SK-N-SH treated with all-trans-retinoic acid at 6 μM for 48 hours (cell line): Measurements from ENCODE around the gene ZNF486.

Experiments used
- ATAC-seq: fragments of 200-7000 bp; cut with Tn5 transposase; 3 replicates; pipeline ENCODE4 v1.9.1; 2020; ENCODE audit warnings: mild to moderate bottlenecking, moderate library complexity
- BACH2 ChIP-seq: fragments of 250-450 bp; sonication (Bioruptor Pico); IDR thresholded peaks from 2 replicates; pipeline ENCODE4 v1.9.0; 2021; ENCODE audit warnings: mild to moderate bottlenecking, borderline replicate concordance
- CSDC2 ChIP-seq: fragments of 250-450 bp; sonication (Bioruptor Pico); IDR thresholded peaks from 2 replicates; pipeline ENCODE4 v1.5.0; 2020; ENCODE audit warnings: mild to moderate bottlenecking, moderate library complexity
- ESRRG ChIP-seq: fragments of 250-450 bp; sonication (Bioruptor Pico); IDR thresholded peaks from 2 replicates; pipeline ENCODE4 v1.6.1; 2021; ENCODE audit warnings: mild to moderate bottlenecking
- GLIS3 ChIP-seq: fragments of 250-450 bp; sonication (Bioruptor Pico); IDR thresholded peaks from 2 replicates; pipeline ENCODE4 v1.5.0; 2020; ENCODE audit warnings: mild to moderate bottlenecking, moderate library complexity
- ISL1 ChIP-seq: fragments of 250-450 bp; sonication (Bioruptor Pico); IDR thresholded peaks from 2 replicates; pipeline ENCODE4 v2.1.2; 2022; ENCODE audit warnings: mild to moderate bottlenecking, moderate library complexity
- OSR1 ChIP-seq: fragments of 250-450 bp; sonication (Bioruptor Pico); IDR thresholded peaks from 2 replicates; pipeline ENCODE4 v1.8.0; 2022; ENCODE audit warnings: moderate library complexity, mild to moderate bottlenecking, inconsistent platforms
- PPARA ChIP-seq: fragments of 250-450 bp; sonication (Bioruptor Pico); IDR thresholded peaks from 2 replicates; pipeline ENCODE4 v1.5.0; 2020; ENCODE audit warnings: mild to moderate bottlenecking, borderline replicate concordance
- RARB ChIP-seq: fragments of 250-450 bp; sonication (Bioruptor Pico); IDR thresholded peaks from 2 replicates; pipeline ENCODE4 v1.8.0; 2021; ENCODE audit warnings: mild to moderate bottlenecking, moderate library complexity
- SNAI2 ChIP-seq: fragments of 250-450 bp; sonication (Bioruptor Pico); IDR thresholded peaks from 2 replicates; pipeline ENCODE4 v1.5.0; 2020; ENCODE audit warnings: mild to moderate bottlenecking, moderate library complexity
- TCF4 ChIP-seq: fragments of 250-450 bp; sonication (Bioruptor Pico); IDR thresholded peaks from 2 replicates; pipeline ENCODE4 v1.8.0; 2021; ENCODE audit warnings: mild to moderate bottlenecking, moderate library complexity, borderline replicate concordance
- TOX ChIP-seq: fragments of 250-450 bp; sonication (Bioruptor Pico); IDR thresholded peaks from 2 replicates; pipeline ENCODE4 v1.8.0; 2021; ENCODE audit warnings: mild to moderate bottlenecking, moderate library complexity, borderline replicate concordance
- ZC3H10 ChIP-seq: fragments of 250-450 bp; sonication (Bioruptor Pico); IDR thresholded peaks from 2 replicates; pipeline ENCODE4 v1.5.1; 2021; ENCODE audit warnings: mild to moderate bottlenecking, moderate library complexity
- ZFP3 ChIP-seq: fragments of 250-450 bp; sonication (Bioruptor Pico); IDR thresholded peaks from 2 replicates; pipeline ENCODE4 v1.5.0; 2020; ENCODE audit warnings: mild to moderate bottlenecking, moderate library complexity
- ZNF565 ChIP-seq: fragments of 450-650 bp; formaldehyde crosslinking; conservative IDR thresholded peaks from 2 replicates; pipeline ENCODE4 v1.5.0; 2020; ENCODE audit warnings: low read depth, mild to moderate bottlenecking, moderate library complexity
- ZNF8 ChIP-seq: fragments of 450-650 bp; formaldehyde crosslinking; IDR thresholded peaks from 2 replicates; pipeline ENCODE4 v1.5.0; 2020; ENCODE audit warnings: mild to moderate bottlenecking, moderate library complexity
- TF ChIP-seq, protein P1 (sequence below): fragments of 250-450 bp; sonication (Bioruptor Pico); IDR thresholded peaks from 2 replicates; pipeline ENCODE4 v1.8.0; 2020; ENCODE audit warnings: mild to moderate bottlenecking, moderate library complexity, borderline replicate concordance
- TF ChIP-seq, protein P2 (sequence below): fragments of 250-450 bp; sonication (Bioruptor Pico); IDR thresholded peaks from 2 replicates; pipeline ENCODE4 v1.5.1; 2021; ENCODE audit warnings: mild to moderate bottlenecking, moderate library complexity
- TF ChIP-seq, protein P3 (sequence below): fragments of 250-450 bp; sonication (Bioruptor Pico); IDR thresholded peaks from 2 replicates; pipeline ENCODE4 v1.5.0; 2020; ENCODE audit warnings: mild to moderate bottlenecking, moderate library complexity
- TF ChIP-seq, protein P4 (sequence below): fragments of 250-450 bp; sonication (Bioruptor Pico); IDR thresholded peaks from 2 replicates; pipeline ENCODE4 v1.8.0; 2021; ENCODE audit warnings: low read depth, mild to moderate bottlenecking, moderate library complexity, borderline replicate concordance

ZNF486 gene

DNA sequence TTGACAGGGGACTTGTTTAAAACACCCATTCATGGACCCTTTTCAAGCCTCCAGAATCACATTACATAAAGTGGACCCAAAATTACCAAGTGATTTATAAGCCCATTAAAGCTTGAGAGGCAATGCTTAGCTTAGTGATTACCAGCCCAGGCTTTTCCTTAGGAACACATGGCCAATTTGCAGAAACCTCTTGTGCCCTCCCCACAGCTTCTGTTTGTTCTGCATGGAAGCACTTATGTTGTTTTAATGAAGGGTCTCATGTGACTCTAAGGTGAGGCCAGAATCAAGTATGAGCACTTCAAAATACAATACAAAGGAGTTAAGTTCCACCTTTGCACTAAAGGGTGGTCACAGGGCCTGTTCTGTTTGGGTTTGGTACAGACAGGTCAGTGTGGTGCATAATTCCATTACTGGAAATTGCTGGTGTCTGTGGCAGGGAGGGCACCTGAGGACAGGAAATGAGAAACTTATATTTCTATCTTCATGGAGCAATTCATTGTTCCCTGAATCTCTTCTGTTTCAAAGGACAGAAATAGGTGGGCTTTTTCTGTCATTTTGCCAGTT lies 15.3 kb downstream of the ZNF486 start:
- ATAC-seq = no peak
- no peak for TF ChIP-seq ZNF565 (CRISPR knock-in tag)
- no peak for TF ChIP-seq ESRRG
- no peak for TF ChIP-seq TCF4 (CRISPR knock-in tag)
- no peak for TF ChIP-seq RARB (CRISPR knock-in tag)
- no peak for TF ChIP-seq CSDC2 (CRISPR knock-in tag)
- no peak for TF ChIP-seq ISL1 (CRISPR knock-in tag)
- TF ChIP-seq OSR1 (CRISPR knock-in tag) = no peak
- TF ChIP-seq, protein P1, sequence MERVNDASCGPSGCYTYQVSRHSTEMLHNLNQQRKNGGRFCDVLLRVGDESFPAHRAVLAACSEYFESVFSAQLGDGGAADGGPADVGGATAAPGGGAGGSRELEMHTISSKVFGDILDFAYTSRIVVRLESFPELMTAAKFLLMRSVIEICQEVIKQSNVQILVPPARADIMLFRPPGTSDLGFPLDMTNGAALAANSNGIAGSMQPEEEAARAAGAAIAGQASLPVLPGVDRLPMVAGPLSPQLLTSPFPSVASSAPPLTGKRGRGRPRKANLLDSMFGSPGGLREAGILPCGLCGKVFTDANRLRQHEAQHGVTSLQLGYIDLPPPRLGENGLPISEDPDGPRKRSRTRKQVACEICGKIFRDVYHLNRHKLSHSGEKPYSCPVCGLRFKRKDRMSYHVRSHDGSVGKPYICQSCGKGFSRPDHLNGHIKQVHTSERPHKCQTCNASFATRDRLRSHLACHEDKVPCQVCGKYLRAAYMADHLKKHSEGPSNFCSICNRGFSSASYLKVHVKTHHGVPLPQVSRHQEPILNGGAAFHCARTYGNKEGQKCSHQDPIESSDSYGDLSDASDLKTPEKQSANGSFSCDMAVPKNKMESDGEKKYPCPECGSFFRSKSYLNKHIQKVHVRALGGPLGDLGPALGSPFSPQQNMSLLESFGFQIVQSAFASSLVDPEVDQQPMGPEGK = no peak
- TF ChIP-seq PPARA (CRISPR knock-in tag) = no peak
- TF ChIP-seq, protein P2, sequence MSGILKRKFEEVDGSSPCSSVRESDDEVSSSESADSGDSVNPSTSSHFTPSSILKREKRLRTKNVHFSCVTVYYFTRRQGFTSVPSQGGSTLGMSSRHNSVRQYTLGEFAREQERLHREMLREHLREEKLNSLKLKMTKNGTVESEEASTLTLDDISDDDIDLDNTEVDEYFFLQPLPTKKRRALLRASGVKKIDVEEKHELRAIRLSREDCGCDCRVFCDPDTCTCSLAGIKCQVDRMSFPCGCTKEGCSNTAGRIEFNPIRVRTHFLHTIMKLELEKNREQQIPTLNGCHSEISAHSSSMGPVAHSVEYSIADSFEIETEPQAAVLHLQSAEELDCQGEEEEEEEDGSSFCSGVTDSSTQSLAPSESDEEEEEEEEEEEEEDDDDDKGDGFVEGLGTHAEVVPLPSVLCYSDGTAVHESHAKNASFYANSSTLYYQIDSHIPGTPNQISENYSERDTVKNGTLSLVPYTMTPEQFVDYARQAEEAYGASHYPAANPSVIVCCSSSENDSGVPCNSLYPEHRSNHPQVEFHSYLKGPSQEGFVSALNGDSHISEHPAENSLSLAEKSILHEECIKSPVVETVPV (CRISPR knock-in tag) = no peak

DNA sequence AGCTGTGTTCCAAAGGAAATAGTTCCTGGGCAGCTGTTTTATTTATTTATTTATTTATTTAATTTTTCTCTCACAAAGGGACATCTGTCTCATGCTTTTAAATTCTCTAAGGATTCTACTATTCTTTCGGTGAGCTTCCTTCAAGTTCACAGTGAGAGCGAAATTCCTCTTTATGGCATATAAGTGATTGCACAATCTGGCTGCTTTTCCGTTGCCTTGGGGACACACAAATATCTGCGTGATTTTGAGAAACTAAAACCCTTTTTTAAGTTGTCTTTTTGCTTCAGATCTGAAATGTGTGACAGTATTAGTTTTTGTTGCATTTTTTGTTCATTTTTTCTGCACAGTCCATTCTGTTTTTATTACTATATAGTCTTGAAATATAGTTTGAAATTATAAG lies 19.2 kb downstream of the ZNF486 start:
- TF ChIP-seq ZC3H10 (CRISPR knock-in tag) (no peak), TOX (CRISPR knock-in tag) (no peak), GLIS3 (CRISPR knock-in tag) (no peak)
- TF ChIP-seq, protein P3, sequence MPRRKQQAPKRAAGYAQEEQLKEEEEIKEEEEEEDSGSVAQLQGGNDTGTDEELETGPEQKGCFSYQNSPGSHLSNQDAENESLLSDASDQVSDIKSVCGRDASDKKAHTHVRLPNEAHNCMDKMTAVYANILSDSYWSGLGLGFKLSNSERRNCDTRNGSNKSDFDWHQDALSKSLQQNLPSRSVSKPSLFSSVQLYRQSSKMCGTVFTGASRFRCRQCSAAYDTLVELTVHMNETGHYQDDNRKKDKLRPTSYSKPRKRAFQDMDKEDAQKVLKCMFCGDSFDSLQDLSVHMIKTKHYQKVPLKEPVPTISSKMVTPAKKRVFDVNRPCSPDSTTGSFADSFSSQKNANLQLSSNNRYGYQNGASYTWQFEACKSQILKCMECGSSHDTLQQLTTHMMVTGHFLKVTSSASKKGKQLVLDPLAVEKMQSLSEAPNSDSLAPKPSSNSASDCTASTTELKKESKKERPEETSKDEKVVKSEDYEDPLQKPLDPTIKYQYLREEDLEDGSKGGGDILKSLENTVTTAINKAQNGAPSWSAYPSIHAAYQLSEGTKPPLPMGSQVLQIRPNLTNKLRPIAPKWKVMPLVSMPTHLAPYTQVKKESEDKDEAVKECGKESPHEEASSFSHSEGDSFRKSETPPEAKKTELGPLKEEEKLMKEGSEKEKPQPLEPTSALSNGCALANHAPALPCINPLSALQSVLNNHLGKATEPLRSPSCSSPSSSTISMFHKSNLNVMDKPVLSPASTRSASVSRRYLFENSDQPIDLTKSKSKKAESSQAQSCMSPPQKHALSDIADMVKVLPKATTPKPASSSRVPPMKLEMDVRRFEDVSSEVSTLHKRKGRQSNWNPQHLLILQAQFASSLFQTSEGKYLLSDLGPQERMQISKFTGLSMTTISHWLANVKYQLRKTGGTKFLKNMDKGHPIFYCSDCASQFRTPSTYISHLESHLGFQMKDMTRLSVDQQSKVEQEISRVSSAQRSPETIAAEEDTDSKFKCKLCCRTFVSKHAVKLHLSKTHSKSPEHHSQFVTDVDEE (CRISPR knock-in tag) = no peak
- ATAC-seq = no peak

DNA sequence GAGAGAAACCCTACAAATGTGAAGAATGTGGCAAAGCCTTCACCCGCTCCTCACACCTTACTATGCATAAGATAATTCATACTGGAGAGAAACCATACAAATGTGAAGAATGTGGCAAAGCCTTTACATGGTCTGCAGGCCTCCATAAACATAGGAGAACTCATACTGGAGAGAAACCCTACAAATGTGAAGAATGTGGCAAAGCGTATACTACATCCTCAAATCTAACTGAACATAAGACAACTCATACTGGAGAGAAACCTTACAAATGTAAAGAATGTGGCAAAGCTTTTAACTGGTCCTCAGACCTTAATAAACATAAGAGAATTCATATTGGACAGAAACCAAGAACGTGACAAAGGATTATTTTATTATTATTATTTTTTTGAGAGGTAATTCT lies 30.7 kb downstream of the ZNF486 start:
- ATAC-seq = no peak
- TF ChIP-seq, protein P4, sequence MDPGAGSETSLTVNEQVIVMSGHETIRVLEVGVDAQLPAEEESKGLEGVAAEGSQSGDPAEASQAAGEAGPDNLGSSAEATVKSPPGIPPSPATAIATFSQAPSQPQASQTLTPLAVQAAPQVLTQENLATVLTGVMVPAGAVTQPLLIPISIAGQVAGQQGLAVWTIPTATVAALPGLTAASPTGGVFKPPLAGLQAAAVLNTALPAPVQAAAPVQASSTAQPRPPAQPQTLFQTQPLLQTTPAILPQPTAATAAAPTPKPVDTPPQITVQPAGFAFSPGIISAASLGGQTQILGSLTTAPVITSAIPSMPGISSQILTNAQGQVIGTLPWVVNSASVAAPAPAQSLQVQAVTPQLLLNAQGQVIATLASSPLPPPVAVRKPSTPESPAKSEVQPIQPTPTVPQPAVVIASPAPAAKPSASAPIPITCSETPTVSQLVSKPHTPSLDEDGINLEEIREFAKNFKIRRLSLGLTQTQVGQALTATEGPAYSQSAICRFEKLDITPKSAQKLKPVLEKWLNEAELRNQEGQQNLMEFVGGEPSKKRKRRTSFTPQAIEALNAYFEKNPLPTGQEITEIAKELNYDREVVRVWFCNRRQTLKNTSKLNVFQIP (CRISPR knock-in tag) = no peak
- TF ChIP-seq BACH2 (CRISPR knock-in tag) (no peak), CSDC2 (CRISPR knock-in tag) (no peak), RARB (CRISPR knock-in tag) (no peak), GLIS3 (CRISPR knock-in tag) (no peak), TOX (CRISPR knock-in tag) (no peak), PPARA (CRISPR knock-in tag) (no peak), ISL1 (CRISPR knock-in tag) (no peak), ZFP3 (no peak), ESRRG (no peak), ZNF8 (CRISPR knock-in tag) (no peak), ZNF565 (CRISPR knock-in tag) (no peak), SNAI2 (CRISPR knock-in tag) (no peak), ZC3H10 (CRISPR knock-in tag) (no peak), TCF4 (CRISPR knock-in tag) (no peak)
- TF ChIP-seq, protein P2 (CRISPR knock-in tag) = no peak
- TF ChIP-seq, protein P1 = no peak
- TF ChIP-seq, protein P3 (CRISPR knock-in tag) = no peak
